ENCODE results near the gene JPH4. TPM values are rescaled to one million over a fixed set of nuclear protein-coding genes. Genes with fewer than 3 reads are reported as not detected.

The JPH4 gene
- total RNA-seq, 1 donor from 2014 or later: 2.0 TPM

- ChIA-PET POLR2A (no interaction called here), CTCF (no interaction called here)
Measured at GRCh38 chr14:23525611-23526010, 53.0 kb downstream of the JPH4 start.

GRCh38 chr14:23524954-23525353, 53.6 kb downstream of the JPH4 start:
- Mint-ChIP-seq H3K9me3 (no peaks in the 10 kb centered on the region), H3K4me3 (no peak overlapping the region), H3K36me3 (ENCODE audit: low read depth) (no peaks in the 10 kb centered on the region), H3K27ac (no peak overlapping the region), H3K27me3 (no peaks in the 10 kb centered on the region), H3K4me1 (no peaks in the 10 kb centered on the region)
- ATAC-seq (ENCODE audit: low read depth): no peak
- ChIA-PET POLR2A (no interaction called here), CTCF (no interaction called here)
- no peak for TF ChIP-seq CTCF (IDR thresholded peaks at IDR 0.05)
- intact Hi-C loops (cut with micrococcal nuclease): no loop called here
- DNase-seq: no peak

More at GRCh38 chr14:23525611-23526010, 53.0 kb downstream of the JPH4 start:
- H3K4me1 Mint-ChIP-seq: no peaks in the 10 kb centered on the region
- TF ChIP-seq CTCF (IDR thresholded peaks at IDR 0.05): no peak
- H3K36me3 Mint-ChIP-seq (ENCODE audit: low read depth): no peaks in the 10 kb centered on the region
- no peak overlapping the region for H3K4me3 Mint-ChIP-seq
- no peaks in the 10 kb centered on the region for H3K9me3 Mint-ChIP-seq
- no peaks in the 10 kb centered on the region for H3K27me3 Mint-ChIP-seq
- no peak overlapping the region for H3K27ac Mint-ChIP-seq
- DNase-seq: no peak
- no peak for ATAC-seq (ENCODE audit: low read depth)
- intact Hi-C loops (cut with micrococcal nuclease): no loop called here

DNA sequence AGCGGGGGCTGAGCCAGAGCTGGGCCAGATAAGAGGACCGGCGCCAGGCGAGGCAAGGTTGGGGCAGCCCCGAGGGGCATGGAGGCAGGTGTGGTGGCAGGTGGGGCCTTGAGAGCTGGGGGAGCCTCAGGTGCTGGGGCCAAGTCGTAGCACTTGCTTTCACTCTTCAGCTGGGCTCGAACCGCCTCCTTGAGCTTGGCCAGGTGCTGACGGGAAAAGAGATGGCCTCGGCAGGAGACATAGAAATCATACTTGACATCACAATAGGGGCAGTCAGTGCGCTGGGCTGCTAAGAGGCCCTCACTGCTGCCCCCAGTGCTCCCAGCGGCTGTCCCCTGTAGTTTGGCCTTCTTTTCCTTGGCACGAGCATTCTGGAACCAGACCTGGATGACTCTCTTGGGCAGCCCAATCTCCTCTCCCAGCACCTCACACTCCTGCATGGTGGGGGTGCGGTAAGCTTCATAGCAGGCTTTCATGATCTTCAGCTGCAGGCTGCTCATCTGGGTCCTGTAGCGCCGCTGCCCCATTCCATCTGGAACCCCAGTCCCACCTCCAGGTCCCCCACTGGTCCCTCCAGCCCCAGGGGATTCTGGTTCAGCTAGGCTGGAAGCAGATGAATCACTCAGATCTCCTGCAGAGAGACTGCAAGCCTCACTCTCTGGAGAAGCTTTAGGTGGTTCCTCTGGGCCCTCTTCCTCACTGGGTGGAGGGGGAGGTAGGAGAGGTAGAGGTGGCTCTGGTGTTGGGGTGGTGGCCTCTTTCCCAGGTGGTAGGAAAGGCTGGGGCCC, 55.2 kb downstream of the JPH4 start:
- H3K27me3 Mint-ChIP-seq: no peaks in the 10 kb centered on the region
- H3K27ac Mint-ChIP-seq: no peak overlapping the region
- ChIA-PET POLR2A (no interaction called here), CTCF (no interaction called here)
- no peaks in the 10 kb centered on the region for H3K4me1 Mint-ChIP-seq
- intact Hi-C loops (cut with micrococcal nuclease): no loop called here
- ATAC-seq (ENCODE audit: low read depth): no peak
- no peak overlapping the region for H3K4me3 Mint-ChIP-seq
- peaks cover 2% of the 10 kb centered on the region for H3K36me3 Mint-ChIP-seq (ENCODE audit: low read depth)
- no peaks in the 10 kb centered on the region for H3K9me3 Mint-ChIP-seq
- TF ChIP-seq CTCF (IDR thresholded peaks at IDR 0.05): no peak
- DNase-seq: no peak

DNA sequence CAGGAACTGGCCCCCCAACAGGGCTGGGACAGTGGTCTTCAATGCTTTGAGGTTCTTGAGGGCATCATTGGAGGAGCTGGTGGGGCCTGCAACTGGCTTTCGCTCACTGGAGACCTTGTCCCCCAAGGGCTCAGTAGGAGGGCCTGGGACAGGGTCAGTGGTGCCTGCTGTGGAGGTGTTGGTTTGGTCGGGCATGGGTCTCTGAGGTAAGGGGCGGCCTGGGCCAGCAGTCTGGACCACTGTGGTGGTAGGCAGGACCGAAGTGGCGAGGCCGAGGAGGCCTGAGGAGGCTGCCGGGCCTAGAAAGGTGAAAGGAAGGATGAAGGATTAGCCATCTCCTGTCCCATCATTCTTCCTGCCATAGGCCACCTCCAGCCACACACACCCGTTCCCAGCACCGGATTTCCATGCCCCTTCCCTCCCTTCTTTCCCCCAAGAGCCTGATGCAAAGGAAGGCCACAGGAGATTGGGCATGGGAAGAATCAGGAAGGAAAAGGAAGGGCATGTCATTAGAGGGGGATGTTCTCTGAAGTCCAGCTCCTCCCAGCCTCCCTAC, 55.9 kb downstream of the JPH4 start:
- ChIA-PET CTCF (no interaction called here), POLR2A (no interaction called here)
- H3K27ac Mint-ChIP-seq: no peak overlapping the region
- no peaks in the 10 kb centered on the region for H3K9me3 Mint-ChIP-seq
- no peak overlapping the region for H3K4me3 Mint-ChIP-seq
- TF ChIP-seq CTCF (IDR thresholded peaks at IDR 0.05): no peak
- H3K27me3 Mint-ChIP-seq: no peaks in the 10 kb centered on the region
- H3K4me1 Mint-ChIP-seq: no peaks in the 10 kb centered on the region
- no peak for ATAC-seq (ENCODE audit: low read depth)
- H3K36me3 Mint-ChIP-seq (ENCODE audit: low read depth): peaks cover 2% of the 10 kb centered on the region
- intact Hi-C loops (cut with micrococcal nuclease): no loop called here
- no peak for DNase-seq

DNA sequence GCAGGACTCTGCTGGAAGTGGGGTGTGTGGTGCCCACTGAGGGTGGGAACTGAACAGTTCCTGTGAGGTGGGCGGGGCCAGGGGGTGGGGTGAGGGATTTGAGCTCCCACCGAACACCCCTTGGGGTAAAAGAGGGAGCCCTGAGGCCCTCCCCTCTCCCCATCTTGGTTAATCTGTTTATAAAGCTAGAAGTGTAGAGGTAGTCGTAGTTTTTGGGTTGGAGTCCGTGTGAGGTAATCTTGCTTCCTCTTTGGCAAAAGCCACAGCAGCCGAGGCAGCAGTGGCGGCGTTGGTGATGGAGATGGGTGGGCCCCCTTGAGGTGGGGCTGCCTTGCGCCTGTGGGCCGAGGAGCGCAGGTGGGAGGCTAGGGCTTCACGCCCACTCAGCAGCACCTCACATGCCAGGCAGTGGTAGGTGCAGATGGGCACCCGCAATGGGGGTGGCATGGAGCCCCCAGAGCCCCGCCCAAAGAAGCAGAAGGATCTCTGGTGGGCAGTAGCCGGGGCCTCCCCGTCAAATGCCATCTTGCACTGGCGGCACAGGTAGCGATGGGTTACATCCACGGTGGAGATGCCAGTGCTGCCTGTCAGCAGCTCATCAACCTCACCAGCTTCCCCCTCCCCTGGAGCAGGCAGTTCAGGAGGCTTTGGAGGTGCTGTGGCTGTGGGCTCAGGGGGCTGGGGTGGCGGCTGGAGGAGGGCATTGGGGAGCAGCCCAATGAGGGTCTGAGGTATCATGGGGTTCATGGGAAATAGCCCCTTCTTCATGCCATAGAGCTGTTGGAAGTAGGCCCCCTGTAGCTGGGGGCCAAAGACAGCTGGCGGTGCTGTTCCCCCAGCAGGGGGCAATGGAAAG, 56.6 kb downstream of the JPH4 start:
- Mint-ChIP-seq H3K36me3 (ENCODE audit: low read depth) (peaks cover 2% of the 10 kb centered on the region), H3K4me1 (no peaks in the 10 kb centered on the region), H3K27ac (no peak overlapping the region), H3K9me3 (no peaks in the 10 kb centered on the region), H3K4me3 (no peak overlapping the region), H3K27me3 (no peaks in the 10 kb centered on the region)
- intact Hi-C loops (cut with micrococcal nuclease): no loop called here
- no peak for TF ChIP-seq CTCF (IDR thresholded peaks at IDR 0.05)
- ATAC-seq (ENCODE audit: low read depth) (no peak), DNase-seq (no peak)
- ChIA-PET CTCF (no interaction called here), POLR2A (no interaction called here)

Data from activated B cell treated with CpG ODN at 0.5 μM for 24 hours (primary cell).